HG02870 (cell line): ENCODE results near the gene SORL1.
"Not testable (repeated sequence)": the region's sequence is repeated elsewhere in the genome, so short reads cannot be mapped to it uniquely, and the experiment has no call there.

ENCODE experiments used
- ATAC-seq: cut with Tn5 transposase; IDR thresholded peaks from one replicate; pipeline ENCODE4 v1.9.1; 2021; ENCODE audit warnings: mild to moderate bottlenecking, moderate library complexity; ENCODE audit not compliant: unreplicated experiment

The SORL1 gene

GRCh38 chr11:121611242-121611641 lies 159.1 kb downstream of the SORL1 start:
- no peak for ATAC-seq

GRCh38 chr11:121613724-121614123 lies 161.6 kb downstream of the SORL1 start:
- no peak for ATAC-seq

DNA sequence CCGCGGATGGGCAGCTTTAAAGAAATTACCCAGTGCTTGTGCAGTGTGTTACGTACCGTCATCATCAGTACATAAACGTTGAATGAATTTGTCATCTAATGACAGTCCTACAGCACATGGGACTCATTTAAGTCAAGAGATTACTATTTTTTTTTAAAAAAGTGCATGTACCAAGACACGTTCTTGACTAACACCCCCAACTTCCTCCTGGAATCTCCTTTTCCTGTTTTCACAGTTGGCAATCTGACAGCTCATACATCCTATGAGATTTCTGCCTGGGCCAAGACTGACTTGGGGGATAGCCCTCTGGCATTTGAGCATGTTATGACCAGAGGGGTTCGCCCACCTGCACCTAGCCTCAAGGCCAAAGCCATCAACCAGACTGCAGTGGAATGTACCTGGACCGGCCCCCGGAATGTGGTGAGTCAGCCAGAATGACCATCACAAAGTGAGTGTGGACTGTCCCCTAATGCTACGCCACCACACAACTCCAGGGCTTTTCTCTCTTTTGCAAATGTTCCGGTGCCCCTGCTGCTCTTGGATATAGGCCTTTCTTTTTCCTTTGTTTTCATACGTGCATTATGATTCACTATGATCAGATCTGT lies 162.6 kb downstream of the SORL1 start:
- no peak for ATAC-seq

DNA sequence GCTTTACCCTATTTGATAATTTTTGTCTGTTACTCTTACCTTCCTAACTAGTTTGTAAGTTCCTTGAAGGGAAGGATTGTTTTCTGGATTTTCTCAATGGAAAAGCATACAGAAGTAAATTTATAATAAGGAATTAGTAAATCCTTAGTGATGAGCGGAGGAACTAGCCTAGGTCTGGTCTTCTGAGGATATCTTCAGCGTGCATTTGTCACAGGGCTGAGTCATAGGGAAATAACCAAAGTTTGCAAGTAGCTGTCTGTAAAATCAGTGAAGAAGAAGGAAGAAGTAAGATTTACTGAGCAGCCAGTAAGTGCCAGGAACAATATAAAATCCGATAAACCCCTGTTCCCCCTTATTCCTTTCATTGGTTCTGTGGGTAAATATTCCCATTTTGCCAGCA lies 163.4 kb downstream of the SORL1 start:
- ATAC-seq: no peak

DNA sequence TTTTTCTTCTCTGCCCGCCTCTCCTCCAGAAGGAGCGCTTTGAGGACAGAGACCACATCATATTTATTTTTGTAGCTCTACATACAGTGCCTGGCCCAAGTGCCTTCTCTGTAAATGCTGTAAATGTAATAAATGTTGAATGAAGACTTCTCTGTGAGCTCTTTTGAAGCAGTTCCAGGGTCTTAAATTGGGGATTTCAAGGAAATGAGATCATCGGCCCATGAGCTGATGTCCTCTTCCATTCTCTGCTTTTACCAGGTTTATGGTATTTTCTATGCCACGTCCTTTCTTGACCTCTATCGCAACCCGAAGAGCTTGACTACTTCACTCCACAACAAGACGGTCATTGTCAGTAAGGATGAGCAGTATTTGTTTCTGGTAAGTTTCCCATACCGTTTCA lies 166.4 kb downstream of the SORL1 start:
- no peak for ATAC-seq

DNA sequence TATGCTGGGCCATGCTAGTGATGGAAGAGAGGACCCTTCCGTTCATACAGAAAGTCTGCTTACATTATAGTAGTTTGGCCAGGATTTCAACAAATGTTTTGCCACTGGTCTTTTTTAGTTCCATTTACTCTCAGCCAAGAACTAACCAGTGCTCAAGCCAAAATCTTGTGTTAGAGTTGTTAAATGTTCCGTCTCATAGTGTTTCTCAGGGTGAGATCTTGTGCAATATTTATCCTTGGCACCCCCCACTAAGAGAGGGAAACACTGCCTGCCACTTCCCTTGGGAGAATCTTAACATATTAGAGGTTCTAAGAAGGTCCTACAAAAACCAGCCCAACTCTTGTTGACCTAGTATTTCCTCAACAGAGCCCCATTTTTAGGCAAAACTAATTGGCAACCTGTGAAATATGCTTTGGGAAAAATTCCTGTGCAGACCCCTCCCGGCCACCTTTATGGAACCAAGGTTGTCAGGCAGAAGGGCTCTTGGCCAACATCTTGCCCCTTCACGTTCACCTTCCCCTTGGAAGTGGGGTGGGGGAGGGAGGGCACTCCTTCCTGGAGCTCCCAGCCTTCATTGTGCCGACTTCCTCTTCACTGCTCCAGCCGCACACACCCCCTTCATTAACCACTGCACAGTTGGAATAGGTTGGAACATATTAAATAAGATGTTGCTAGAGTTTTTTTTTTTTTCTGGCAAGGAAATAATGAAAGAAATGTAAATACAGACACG lies 173.8 kb downstream of the SORL1 start:
- no peak for ATAC-seq

GRCh38 chr11:121626507-121626875 lies 174.4 kb downstream of the SORL1 start:
- no peak for ATAC-seq

GRCh38 chr11:121626980-121627379 lies 174.9 kb downstream of the SORL1 start:
- ATAC-seq: no peak

DNA sequence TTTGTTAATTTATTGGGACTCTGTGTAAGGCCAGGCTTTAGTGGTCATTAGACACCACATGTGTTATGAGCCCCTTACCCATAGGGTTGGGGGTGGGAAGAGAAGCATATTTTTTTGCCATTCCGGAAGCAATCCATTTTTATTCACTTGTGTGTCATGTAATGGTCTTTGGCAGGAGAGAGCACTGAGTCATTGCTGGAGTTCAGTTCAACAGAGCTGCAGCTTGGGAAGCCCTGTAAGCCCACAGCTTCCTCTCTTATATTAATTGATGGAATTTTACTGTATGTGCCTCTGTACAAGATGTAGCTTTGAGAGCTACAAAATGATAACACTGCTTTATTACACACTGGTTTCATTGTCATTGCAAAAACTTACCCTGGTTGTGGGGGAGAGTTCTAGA lies 177.9 kb downstream of the SORL1 start:
- ATAC-seq: no peak

DNA sequence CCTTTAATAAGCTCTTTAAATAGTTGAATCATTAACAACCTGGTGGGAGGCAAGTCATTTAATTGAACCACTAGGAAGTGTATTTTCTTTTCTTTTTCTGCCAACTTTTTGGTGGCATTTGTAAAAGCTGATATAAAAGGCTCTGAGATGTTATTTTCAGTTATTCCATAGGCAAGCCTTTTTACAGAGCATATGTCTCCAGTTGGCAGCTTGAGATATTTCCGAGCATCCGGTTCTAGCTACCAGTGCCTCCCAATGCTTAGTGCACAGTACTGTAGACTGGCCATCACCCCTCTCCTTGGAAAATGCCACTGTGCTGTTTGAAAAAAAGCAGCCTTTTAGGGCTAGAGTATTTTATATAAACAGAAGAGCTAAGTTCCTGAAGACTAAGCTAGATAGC lies 179.3 kb downstream of the SORL1 start:
- ATAC-seq: no peak

- ATAC-seq: no peak
These were observed 182.2 kb downstream of the SORL1 start for GRCh38 chr11:121634273-121634672.

DNA sequence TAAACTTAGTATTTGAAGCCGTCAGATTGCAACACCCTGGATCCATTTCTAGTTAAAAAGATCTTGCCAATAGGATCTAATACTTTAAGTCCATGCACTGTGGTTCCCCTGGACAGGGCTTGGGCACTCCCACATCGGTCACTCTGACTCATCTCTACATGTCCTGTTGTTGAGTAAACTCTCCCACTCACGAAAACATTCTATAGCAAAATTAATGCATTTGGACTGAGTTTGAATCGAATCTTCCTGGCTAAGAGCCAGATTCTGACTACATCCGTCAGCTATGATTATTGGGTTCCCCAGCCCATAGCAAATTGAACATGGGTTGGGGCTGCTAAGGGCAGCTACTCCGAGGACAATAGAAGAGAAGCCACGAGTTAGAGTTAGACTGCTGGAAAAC lies 182.8 kb downstream of the SORL1 start:
- no peak for ATAC-seq

DNA sequence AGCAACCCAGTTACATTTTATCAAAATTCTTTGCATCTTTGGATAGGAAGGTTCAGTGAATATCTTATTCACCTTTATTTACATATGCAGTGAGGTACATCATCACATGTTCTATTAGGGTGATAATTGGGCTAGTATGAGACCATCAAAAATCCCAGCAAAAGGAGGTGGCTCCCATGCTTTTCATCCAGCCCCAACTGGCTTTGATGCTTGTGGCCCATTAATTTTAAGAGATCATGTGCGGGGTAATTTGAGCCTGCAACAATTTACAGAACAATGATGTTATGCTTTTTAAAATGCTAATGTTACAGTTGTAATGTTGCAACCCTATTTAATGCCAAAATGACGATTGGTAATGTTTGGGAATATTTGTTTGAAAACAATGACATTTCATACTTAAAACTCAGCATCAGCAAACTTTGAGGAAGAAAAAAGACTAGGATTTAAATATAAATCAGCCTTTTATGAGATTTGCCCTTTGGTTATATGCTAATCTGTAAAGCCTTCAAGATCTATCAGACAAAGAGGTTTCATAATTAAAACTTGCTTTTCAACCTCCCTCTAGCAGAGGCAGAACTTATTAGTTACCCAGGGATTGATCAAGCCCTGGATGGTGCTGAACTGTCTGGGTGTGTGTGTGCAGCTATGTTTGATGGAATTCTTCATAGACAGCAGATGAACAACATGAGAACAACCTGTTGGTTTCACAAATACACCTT lies 184.1 kb downstream of the SORL1 start:
- no peak for ATAC-seq

DNA sequence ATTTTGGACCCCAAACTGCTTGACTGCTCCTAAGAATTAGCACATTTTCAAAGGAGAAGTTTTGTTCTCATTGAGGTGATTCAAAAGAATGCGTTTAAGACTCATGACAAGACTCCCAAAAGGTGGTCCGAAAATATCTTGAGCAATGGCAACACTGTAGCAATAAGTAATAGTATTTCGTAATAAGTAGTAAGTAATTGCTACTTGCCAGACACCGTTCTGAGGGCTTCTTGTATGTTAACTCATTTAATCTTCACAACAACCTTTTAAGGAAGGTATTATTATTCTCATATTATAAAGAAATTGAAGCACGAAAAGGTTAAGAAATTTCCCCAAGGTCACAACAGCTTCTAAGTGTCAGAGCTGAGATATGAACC lies 184.7 kb downstream of the SORL1 start:
- no peak for ATAC-seq

DNA sequence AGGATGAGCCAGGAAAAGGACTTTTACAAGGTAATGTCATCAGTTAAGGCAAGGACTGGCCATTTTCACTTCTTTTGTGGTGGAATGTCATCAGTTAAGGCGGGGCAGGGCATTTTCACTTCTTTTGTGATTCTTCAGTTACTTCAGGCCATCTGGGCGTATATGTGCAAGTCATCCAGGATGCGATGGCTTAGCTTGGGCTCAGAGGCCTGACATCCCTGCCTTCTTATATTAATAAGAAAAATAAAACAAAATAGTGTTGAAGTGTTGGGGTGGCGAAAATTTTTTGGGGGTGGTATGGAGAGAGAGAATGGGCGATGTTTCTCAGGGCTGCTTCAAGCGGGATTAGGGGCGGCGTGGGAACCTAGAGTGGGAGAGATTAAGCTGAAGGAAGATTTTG lies 185.5 kb downstream of the SORL1 start:
- ATAC-seq: not testable (repeated sequence)

GRCh38 chr11:121643479-121644186 lies 191.5 kb downstream of the SORL1 start:
- ATAC-seq: no peak

DNA sequence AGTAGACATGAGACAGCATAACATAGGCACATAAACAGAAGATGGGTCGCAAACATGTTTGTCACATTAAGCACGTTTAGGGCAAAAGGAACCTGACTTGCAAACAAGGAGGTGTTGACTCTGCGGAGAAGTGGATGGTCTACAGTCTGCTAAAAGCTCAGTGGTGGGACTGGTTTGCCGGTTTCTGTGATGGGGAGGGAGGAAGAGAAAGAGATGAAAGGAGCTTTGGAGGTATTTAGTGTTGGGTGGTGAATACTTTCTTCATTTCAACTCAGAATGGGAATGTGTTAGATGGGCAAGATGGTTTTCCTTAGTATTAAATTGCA lies 192.0 kb downstream of the SORL1 start:
- ATAC-seq: no peak

GRCh38 chr11:121645001-121645400 lies 192.9 kb downstream of the SORL1 start:
- ATAC-seq: no peak

GRCh38 chr11:121645596-121645995 lies 193.5 kb downstream of the SORL1 start:
- ATAC-seq: no peak

DNA sequence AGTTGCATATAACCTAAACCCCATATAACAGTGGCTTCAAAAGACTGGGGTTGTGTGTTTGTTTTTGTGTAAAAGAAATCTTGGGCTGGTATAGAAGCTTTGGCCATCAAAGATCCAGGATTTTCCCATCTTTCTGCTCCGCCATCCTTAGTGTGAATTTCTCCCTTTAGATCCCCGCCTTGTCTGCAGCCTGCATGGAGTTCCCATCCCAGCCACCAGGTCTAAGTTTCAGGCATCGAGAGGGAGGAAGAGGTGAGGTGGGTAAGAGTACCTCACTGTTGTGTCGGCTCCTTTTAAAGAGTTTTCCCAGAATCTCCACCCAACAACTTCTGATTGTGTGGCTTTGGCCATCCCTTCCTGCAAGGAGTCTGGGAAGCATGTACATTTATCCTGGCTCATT lies 196.2 kb downstream of the SORL1 start:
- no peak for ATAC-seq

DNA sequence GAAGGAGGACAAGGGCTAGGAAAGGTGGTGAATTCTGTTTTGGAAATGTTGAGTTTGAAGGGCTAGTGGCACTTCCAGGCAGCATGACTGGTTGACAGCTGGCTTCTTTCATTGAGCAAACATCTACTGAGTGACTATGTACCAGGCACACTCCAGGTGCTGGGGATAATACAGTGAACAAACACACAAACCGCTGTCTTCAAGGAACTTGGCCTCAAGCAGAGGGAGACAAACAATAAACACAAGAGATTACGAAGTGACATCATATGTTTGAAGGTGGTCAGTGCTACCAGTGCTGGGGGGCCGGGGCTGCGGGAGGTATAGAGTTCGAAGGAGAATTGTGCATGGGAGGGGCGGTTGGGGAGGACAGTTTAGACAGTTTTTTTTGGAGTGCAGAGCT lies 197.7 kb downstream of the SORL1 start:
- no peak for ATAC-seq
